Measurements from ENCODE around the gene GLI3.

GLI3 gene

GRCh38 chr7:42137431-42137830 lies 99.6 kb downstream of the GLI3 start:
- ChIA-PET CTCF (interaction anchor here (0.6 to 1.2 kb wide), 2 partner anchors 158 kb away, joined by 3 read pairs; no protein-coding TSS in a partner anchor), POLR2A (no interaction called here)
- H3K27ac ChIP-seq (ENCODE audit: extremely low read depth, low read depth, low read length): no peak overlapping the region
- H3K4me3 ChIP-seq (ENCODE audit: low read depth, low read length): no peak overlapping the region
- H3K9me3 ChIP-seq (ENCODE audit: control insufficient read depth, insufficient read depth, low read depth, low read length): no peaks in the 10 kb centered on the region
- H3K4me1 ChIP-seq (ENCODE audit: control insufficient read depth, insufficient read depth, low read length): peaks cover 25% of the 10 kb centered on the region
- peaks cover 0 to 3% of the 10 kb centered on the region in 2 experiments; a peak in 1 of 3 replicates for H3K36me3 ChIP-seq (ENCODE audit: control insufficient read depth in 2 of 2, insufficient read depth in 1 of 2, low read length in 2 of 2)
- TF ChIP-seq ZNF473 (tag by site-specific recombination; IDR thresholded peaks at IDR 0.05) (no peak), ZNF707 (tag by site-specific recombination; IDR thresholded peaks at IDR 0.05) (0 out of 2 replicates have a peak, but pooled peaks have one; percentile 18), ZNF558 (tag by site-specific recombination; IDR thresholded peaks at IDR 0.05) (no peak), ZNF521 (tag by site-specific recombination; IDR thresholded peaks at IDR 0.05) (no peak), ZNF704 (tag by site-specific recombination; IDR thresholded peaks at IDR 0.05) (no peak), ZNF433 (tag by site-specific recombination; IDR thresholded peaks at IDR 0.05; ENCODE audit: low read depth) (no peak)

GRCh38 chr7:42135728-42136127 lies 101.3 kb downstream of the GLI3 start:
- no peaks in the 10 kb centered on the region; a peak in 1 of 3 replicates for H3K36me3 ChIP-seq (ENCODE audit: control insufficient read depth in 2 of 2, insufficient read depth in 1 of 2, low read length in 2 of 2)
- POLR2A ChIA-PET: no interaction called here
- TF ChIP-seq ZBTB8A (tag by site-specific recombination; IDR thresholded peaks at IDR 0.05): no peak
- no peak for TF ChIP-seq ZNF341 (tag by site-specific recombination; IDR thresholded peaks at IDR 0.05; ENCODE audit: low read depth)
- no peak for TF ChIP-seq ZNF398 (tag by site-specific recombination; IDR thresholded peaks at IDR 0.05)
- 0 out of 2 replicates have a peak, but pooled peaks have one; percentile 17 for TF ChIP-seq KLF1 (tag by site-specific recombination; IDR thresholded peaks at IDR 0.05)
- TF ChIP-seq TCF7L2 (IDR thresholded peaks at IDR 0.05; ENCODE audit: borderline replicate concordance, low read depth, low read length): peak; percentile 44; the same call in 1 of the 2 replicates

GRCh38 chr7:42134276-42134876 lies 102.6 kb downstream of the GLI3 start:
- TF ChIP-seq ZNF473 (tag by site-specific recombination; IDR thresholded peaks at IDR 0.05): no peak
- TF ChIP-seq ZNF114 (tag by site-specific recombination; IDR thresholded peaks at IDR 0.05): no peak
- TF ChIP-seq ZNF561 (tag by site-specific recombination; IDR thresholded peaks at IDR 0.05; ENCODE audit: borderline replicate concordance): 0 out of 2 replicates have a peak, but pooled peaks have one; percentile 57
- no peak for TF ChIP-seq ZBTB7A (tag by site-specific recombination; IDR thresholded peaks at IDR 0.05; ENCODE audit: low read depth)
- no peak for TF ChIP-seq ZNF530 (tag by site-specific recombination; IDR thresholded peaks at IDR 0.05; ENCODE audit: low read depth)
- peak; percentile 58 for TF ChIP-seq ZBTB44 (tag by site-specific recombination; IDR thresholded peaks at IDR 0.05)
- TF ChIP-seq GLIS1 (tag by site-specific recombination; IDR thresholded peaks at IDR 0.05): peak; percentile 68
- 0 out of 2 replicates have a peak, but pooled peaks have one; percentile 20 for TF ChIP-seq ZXDB (tag by site-specific recombination; IDR thresholded peaks at IDR 0.05)
- peak; percentile 73 for TF ChIP-seq PRDM6 (tag by site-specific recombination; IDR thresholded peaks at IDR 0.05)
- no peak for TF ChIP-seq ZNF510 (tag by site-specific recombination; IDR thresholded peaks at IDR 0.05; ENCODE audit: insufficient replicate concordance)
- TF ChIP-seq ZNF843 (tag by site-specific recombination; IDR thresholded peaks at IDR 0.05): no peak
- TF ChIP-seq FEZF1 (tag by site-specific recombination; IDR thresholded peaks at IDR 0.05): peak; percentile 34; the same call in 1 of the 2 replicates
- no peak for TF ChIP-seq ZNF600 (tag by site-specific recombination; IDR thresholded peaks at IDR 0.05)
- no peak for TF ChIP-seq TRIM28 (IDR thresholded peaks at IDR 0.05; ENCODE audit: borderline replicate concordance, low read length)
- Histone ChIP-seq H3K4me3 (ENCODE audit: low read depth, low read length) (no peak overlapping the region), H3K4me1 (ENCODE audit: control insufficient read depth, insufficient read depth, low read length) (peaks cover 25% of the 10 kb centered on the region), H3K27ac (ENCODE audit: extremely low read depth, low read depth, low read length) (no peak overlapping the region), H3K9me3 (ENCODE audit: control insufficient read depth, insufficient read depth, low read depth, low read length) (no peaks in the 10 kb centered on the region), H3K36me3 (ENCODE audit: control insufficient read depth in 2 of 2, insufficient read depth in 1 of 2, low read length in 2 of 2) (no peaks in the 10 kb centered on the region; a peak in 1 of 3 replicates)
- ChIA-PET CTCF (interaction anchor here (0.6 to 1.4 kb wide), 3 partner anchors 24 to 194 kb away, joined by 3 to 5 read pairs (median 4); no protein-coding TSS in a partner anchor), POLR2A (no interaction called here)

More at GRCh38 chr7:42135728-42136127, 101.3 kb downstream of the GLI3 start:
- Histone ChIP-seq H3K9me3 (ENCODE audit: control insufficient read depth, insufficient read depth, low read depth, low read length) (no peaks in the 10 kb centered on the region), H3K27ac (ENCODE audit: extremely low read depth, low read depth, low read length) (no peak overlapping the region), H3K4me3 (ENCODE audit: low read depth, low read length) (no peak overlapping the region), H3K4me1 (ENCODE audit: control insufficient read depth, insufficient read depth, low read length) (peaks cover 25% of the 10 kb centered on the region)
- CTCF ChIA-PET: interaction anchor here (1.3 to 1.4 kb wide), 2 partner anchors 158 to 195 kb away, joined by 3 to 5 read pairs; no protein-coding TSS in a partner anchor
